Measurements from ENCODE around the gene CNNM1.

DNA sequence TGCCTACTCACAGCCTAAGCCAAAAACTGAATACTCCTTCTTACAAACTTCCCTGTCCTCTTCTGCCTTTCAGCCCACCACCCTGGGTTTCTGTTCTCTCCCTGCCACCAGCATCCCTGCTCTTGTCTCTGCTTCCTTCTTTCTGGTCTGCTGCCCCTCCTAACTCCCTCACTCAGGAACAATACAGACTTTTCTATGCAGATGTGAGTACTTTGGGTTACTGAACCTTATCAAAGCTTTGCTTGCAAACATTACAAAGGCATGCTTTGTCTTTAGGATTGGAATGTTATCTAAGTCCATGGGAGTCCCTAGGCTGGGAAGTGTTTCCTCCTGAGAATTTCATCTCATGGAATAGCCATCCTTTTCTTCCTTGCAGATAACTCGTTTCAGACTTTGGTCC, 28.9 kb downstream of the CNNM1 start:
- TF ChIP-seq, protein P1, sequence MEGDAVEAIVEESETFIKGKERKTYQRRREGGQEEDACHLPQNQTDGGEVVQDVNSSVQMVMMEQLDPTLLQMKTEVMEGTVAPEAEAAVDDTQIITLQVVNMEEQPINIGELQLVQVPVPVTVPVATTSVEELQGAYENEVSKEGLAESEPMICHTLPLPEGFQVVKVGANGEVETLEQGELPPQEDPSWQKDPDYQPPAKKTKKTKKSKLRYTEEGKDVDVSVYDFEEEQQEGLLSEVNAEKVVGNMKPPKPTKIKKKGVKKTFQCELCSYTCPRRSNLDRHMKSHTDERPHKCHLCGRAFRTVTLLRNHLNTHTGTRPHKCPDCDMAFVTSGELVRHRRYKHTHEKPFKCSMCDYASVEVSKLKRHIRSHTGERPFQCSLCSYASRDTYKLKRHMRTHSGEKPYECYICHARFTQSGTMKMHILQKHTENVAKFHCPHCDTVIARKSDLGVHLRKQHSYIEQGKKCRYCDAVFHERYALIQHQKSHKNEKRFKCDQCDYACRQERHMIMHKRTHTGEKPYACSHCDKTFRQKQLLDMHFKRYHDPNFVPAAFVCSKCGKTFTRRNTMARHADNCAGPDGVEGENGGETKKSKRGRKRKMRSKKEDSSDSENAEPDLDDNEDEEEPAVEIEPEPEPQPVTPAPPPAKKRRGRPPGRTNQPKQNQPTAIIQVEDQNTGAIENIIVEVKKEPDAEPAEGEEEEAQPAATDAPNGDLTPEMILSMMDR (IDR thresholded peaks at IDR 0.05; ENCODE audit: poor library complexity): no peak
- no peak for TF ChIP-seq EZH2 (IDR thresholded peaks at IDR 0.05; ENCODE audit: borderline replicate concordance)
